ENCODE results near the gene TSHZ1. TPM values are rescaled to one million over a fixed set of nuclear protein-coding genes. Genes with fewer than 3 reads are reported as not detected.

Gene TSHZ1
- total RNA-seq, 4 donors from 2014 or later, result 10.4 to 18.1 (median 12.5) TPM

DNA sequence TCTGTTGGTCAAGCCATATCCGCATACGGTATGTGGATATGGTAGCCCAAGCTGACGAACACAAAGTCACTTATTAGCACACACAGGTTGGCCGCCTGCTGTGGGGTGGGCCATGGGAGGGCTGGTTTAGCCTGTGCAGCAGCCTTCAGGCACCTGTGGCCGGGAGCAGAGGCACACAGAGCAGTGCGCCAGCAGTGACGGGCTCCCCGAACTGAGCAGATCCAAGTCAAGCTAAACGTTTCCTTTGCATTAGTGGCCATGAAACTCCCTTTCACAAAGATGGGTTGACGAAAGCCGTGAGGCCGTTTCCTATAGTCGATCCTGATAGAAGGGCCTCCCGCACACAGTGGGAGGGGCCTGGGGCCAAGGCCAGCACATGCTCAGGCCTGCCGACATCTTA lies 72.1 kb downstream of the TSHZ1 start:
- TF ChIP-seq, protein P1, sequence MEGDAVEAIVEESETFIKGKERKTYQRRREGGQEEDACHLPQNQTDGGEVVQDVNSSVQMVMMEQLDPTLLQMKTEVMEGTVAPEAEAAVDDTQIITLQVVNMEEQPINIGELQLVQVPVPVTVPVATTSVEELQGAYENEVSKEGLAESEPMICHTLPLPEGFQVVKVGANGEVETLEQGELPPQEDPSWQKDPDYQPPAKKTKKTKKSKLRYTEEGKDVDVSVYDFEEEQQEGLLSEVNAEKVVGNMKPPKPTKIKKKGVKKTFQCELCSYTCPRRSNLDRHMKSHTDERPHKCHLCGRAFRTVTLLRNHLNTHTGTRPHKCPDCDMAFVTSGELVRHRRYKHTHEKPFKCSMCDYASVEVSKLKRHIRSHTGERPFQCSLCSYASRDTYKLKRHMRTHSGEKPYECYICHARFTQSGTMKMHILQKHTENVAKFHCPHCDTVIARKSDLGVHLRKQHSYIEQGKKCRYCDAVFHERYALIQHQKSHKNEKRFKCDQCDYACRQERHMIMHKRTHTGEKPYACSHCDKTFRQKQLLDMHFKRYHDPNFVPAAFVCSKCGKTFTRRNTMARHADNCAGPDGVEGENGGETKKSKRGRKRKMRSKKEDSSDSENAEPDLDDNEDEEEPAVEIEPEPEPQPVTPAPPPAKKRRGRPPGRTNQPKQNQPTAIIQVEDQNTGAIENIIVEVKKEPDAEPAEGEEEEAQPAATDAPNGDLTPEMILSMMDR (IDR thresholded peaks at IDR 0.05; ENCODE audit: low read depth), result no peak

DNA sequence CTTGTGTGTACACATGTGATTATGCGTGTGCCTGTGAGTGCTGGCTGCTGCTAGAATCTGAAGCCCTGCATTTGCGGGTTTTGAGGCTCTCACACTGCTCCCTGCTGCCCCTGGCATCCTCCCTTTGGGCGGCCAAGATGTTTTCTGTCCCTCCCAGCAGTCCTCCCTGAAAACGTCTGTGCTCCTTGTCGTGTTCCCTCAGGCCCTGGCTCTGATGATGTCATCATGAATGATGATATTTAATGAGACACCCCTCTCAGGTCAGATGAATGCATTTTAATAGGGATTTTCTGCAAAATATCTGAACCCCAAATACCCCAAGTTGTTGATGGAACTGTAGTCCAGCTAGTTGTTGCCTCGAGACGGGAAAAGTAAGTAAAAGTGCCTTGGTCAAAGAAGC lies 73.1 kb downstream of the TSHZ1 start:
- TF ChIP-seq, protein P1 (IDR thresholded peaks at IDR 0.05; ENCODE audit: low read depth), result no peak

DNA sequence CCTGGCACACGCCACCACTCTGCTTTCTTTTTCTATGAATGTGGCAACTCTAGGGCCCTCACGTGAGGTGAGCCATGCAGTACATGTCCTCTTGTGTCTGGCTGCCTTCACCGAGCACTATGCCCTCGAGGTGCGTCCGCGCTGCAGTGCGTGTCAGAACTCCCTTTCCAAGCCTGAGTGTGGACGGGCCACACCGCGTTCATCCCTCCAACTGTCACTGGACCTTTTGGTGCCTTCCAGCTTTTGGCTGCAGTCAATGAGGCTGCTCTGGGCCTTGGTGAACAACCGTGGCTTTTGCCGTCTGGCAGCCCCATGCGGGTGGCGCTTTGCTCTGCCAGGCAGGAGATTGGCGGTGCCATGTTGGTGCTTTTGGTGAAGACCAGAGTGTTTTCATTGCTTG lies 74.0 kb downstream of the TSHZ1 start:
- TF ChIP-seq, protein P1 (IDR thresholded peaks at IDR 0.05; ENCODE audit: low read depth), result no peak

DNA sequence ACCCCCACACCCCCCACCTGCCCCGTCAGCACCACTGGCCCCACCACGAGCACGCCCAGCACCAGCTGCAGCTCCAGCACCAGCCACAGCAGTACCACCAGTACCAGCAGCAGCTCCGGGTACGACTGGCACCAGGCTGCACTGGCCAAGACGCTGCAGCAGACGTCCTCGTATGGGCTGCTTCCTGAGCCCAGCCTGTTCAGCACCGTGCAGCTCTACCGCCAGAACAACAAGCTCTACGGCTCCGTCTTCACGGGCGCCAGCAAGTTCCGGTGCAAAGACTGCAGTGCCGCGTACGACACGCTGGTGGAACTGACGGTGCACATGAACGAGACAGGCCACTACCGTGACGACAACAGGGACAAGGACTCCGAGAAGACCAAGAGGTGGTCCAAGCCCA lies 75.3 kb downstream of the TSHZ1 start:
- TF ChIP-seq, protein P1 (IDR thresholded peaks at IDR 0.05; ENCODE audit: low read depth), result no peak

DNA sequence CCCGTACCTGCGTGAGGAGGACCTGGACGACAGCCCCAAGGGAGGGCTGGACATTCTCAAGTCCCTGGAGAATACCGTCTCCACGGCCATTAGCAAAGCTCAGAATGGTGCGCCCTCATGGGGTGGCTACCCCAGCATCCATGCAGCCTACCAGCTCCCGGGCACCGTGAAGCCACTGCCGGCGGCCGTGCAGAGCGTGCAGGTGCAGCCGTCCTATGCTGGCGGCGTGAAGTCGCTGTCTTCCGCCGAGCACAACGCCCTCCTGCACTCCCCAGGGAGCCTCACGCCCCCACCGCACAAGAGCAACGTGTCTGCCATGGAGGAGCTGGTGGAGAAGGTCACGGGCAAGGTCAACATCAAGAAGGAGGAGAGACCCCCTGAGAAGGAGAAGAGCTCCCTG lies 76.4 kb downstream of the TSHZ1 start:
- TF ChIP-seq, protein P1 (IDR thresholded peaks at IDR 0.05; ENCODE audit: low read depth), result no peak

DNA sequence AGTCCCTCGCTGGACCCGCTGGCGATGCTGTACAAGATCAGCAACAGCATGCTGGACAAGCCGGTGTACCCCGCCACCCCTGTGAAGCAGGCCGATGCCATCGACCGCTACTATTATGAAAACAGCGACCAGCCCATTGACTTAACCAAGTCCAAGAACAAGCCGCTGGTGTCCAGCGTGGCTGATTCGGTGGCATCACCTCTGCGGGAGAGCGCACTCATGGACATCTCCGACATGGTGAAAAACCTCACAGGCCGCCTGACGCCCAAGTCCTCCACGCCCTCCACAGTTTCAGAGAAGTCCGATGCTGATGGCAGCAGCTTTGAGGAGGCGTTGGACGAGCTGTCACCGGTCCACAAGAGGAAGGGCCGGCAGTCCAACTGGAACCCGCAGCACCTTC lies 77.1 kb downstream of the TSHZ1 start:
- TF ChIP-seq, protein P1 (IDR thresholded peaks at IDR 0.05; ENCODE audit: low read depth), result no peak

DNA sequence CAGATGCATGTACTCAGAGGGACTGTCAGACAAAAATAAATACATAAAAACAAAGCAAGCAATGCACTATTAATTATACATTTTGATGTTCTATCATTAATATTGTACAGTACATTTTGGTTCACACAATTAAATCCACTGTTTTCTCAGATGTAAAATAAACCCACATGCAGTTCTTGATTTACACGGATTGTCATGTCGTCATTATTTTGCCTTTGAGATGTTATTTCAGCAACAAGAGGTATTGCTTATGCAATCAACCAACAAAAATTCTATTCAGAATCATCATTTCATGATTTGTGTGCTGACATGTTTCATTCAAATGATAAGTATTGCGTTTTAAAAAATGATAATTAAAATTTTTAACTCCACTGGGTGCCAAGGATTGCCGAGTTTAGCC lies 79.2 kb downstream of the TSHZ1 start:
- TF ChIP-seq, protein P1 (IDR thresholded peaks at IDR 0.05; ENCODE audit: low read depth), result no peak

All from subcutaneous adipose tissue (tissue), 4 donors.